GM19043 (cell line): ENCODE measurements around the gene RPL36.
"Not testable (repeated sequence)": the region's sequence is repeated elsewhere in the genome, so short reads cannot be mapped to it uniquely, and the experiment has no call there.

Experiments
- ATAC-seq: cut with Tn5 transposase; IDR thresholded peaks from one replicate; pipeline ENCODE4 v1.9.1; 2021; ENCODE audit warnings: low read depth; ENCODE audit not compliant: unreplicated experiment

Gene RPL36

DNA sequence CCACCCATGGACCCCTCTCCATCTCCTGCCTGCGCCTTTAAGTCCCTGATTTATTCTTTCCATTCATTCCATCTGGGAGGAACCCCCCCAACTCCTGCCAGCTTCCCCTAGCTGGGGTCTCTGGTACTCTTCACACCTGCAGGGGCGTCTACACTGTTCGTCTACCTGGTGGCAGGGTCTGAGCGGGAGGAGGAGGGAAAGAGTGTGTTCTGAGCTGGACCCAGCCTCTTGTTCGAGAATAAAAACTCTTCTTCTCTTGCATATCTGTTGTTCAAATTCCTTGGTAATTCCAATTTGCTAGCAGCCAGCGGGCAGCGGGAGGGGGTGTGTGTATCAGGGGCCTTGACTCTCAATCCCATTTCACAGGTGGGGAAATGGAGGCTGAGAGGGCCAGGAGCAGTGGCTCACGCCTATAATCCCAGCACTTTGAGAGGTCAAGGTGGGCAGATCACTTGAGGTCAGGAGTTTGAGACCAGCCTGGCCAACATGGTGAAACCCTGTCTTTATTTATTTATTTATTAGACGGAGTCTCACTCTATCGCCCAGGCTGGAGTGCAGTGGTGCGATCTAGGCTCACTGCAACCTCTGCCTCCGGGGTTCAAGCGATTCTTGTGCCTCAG is 1.7 kb upstream of the RPL36 start:
- ATAC-seq = not testable (repeated sequence)

DNA sequence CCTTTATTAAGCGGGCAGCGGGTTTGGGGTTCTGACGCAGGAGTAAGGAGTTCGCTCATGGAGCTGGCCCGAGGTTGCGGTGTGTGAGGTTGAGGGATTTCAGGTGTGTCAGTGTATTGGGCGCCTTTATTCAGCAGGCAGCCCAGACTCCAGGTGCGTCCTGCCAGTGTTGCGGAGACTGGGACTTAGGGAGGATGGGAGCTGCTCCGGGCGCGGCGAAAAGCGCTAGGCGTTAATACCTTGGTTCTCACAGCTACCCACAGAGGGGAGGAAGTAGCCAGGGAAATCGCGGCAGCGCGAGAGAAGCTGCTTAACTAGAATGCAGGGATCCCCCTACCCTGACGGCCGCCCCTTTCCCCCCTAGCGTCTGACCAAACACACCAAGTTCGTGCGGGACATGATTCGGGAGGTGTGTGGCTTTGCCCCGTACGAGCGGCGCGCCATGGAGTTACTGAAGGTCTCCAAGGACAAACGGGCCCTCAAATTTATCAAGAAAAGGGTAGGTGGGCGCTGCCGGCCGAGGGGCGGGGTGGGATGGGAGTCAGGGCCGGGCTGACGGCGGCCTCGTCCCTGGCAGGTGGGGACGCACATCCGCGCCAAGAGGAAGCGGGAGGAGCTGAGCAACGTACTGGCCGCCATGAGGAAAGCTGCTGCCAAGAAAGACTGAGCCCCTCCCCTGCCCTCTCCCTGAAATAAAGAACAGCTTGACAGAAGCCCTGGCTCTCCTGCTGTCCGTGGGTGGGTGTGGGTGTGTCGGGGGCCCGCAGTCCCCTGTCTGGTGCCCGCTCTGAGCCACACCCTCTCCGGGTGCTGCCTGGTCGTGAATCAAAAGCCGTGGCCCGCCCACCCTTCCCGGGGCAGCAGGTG is 1.1 kb downstream of the RPL36 start:
- no peak for ATAC-seq

DNA sequence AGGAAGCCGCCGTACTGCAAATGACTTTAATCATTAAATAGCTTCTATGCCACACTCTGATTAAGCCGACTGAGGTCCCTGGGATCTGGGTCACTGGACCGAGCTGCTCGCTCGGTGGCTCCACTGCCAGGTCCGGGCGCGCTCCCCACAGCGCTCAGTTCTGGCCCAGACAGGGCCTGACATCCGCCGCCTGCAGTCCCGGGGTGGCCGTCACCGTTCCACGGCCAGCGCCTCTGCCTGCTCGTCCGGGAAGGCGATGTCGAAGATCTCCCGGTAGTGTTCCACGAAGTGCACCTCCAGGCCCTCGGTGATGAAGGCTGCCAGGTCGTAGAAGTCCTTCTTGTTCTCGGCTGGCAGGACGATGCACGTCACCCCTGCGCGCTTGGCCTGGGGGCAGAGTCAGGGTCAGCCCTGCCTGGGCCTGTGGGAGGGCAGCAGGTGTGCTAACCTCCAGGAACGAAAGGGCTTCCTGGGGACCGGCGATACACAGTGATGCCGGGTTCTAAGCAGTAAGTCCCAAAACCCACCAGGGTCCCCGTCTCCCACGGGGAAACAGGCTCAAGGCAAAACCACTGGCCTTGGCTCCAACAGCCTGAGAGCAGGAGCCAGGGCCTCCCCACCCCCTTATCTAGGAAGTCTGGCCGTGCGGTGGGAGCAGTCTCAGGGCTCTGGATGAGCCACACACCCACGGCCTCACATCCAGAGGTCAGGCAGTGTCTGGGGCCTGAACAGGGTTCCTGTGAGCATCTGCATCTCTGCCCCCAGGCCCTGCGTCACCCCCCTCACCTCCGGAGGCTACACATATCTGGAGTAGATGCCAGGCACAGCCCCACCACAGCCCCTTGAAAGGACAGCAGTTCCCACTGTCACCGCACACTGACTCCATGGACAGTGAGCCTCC is 2.0 kb downstream of the RPL36 start:
- ATAC-seq = no peak

DNA sequence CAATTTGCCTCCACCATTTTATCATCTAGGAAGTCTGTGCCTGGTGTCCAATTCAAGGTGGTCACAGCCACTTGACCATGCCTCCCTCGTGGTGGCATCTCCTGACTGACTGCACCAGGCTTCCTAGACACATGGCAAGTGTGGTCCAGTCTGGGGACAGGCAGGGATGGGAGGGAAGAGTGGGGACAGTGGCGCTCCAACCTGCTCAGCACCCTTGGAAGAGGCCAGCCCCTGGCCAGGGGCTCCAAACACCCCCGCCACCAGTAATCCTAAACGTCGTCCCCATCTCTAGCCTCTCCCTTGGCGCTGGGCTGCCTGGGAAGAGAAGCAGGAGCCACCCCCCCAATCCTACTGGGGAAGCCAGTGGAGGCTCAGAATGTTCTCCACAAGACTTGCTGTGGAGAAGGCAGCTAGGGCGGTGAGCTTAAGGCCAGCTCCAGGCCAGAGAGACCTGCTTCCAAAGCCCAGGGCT is 2.7 kb downstream of the RPL36 start:
- no peak for ATAC-seq

DNA sequence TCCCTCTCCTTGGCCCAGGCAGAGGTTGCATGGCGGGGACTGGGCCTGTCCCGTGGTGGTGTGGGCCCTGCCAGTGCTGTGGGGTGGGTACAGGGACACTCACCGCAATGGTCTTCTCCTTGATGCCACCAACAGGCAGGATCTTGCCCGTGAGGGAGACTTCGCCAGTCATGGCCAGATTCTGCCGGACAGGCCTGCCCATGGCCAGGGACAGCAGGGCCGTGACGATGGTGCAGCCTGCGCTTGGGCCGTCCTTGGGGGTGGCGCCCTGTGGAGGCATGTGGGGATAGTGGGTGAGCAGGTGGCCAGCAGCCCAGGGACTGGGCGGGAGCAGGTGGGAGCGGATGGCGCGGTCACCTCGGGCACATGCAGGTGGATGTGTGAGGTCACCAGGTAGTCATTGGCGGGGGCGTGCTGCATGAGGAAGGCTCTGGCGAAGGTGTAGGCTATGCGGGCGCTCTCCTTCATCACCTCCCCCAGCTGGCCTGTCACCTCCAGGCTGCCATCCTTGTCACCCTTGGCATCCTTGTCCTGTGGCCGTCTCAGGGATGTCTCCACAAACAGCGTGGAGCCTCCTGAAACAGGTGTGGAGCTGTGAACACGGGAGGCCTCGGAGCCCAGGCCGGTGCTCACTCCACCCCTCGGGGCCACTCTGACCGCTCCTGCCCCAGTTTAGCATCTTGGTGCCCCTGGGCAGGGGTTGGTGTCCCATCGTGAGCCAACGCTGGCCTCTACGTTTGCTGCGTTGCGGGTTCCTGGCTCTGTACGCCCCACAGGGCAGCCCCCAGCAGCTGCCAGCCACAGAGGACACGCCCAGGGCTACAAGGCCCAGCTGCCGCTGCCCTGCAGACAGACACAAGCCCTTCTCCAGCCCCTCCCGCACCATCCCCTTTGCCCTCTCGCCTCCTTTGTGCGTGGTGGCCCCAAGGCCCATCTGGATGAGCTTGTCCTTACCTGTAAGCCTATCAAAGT is 3.4 kb downstream of the RPL36 start:
- ATAC-seq = no peak

DNA sequence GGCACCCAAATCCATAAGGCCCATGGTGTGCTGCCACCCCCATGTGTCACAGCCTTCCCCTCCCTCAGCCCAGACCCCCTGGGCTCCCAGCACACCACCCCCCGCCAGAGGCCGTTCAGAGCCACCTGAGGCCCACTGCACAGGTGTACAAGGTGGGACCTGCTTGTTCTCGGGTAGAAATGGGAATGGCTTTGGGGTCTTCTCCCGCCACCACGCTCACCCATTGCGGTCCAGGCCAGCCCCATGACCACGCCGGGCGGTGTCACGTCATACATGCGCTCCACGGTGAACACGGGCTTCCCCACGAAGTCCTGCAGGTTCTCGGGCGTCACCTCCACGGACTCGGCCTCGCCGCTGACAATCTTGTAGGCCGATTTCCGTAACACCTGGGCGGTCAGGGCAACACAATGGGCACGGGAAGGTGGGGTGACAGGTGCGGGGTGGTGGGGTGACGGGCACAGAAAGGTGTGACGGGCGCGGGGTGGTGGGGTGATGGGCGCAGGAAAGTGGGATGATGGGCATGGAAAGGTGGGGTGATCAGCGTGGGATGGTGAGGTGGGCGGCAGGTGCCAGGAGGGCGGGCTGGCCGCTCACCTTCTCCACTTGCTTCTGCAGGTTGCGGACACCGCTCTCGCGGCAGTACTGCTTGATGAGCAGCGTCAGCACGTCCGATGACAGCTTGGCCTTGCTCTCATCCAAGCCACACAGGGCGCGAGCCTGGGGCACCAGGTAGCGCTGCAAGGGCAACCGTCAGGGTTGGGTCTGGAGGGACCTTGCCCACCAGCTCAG is 4.3 kb downstream of the RPL36 start:
- ATAC-seq = no peak

DNA sequence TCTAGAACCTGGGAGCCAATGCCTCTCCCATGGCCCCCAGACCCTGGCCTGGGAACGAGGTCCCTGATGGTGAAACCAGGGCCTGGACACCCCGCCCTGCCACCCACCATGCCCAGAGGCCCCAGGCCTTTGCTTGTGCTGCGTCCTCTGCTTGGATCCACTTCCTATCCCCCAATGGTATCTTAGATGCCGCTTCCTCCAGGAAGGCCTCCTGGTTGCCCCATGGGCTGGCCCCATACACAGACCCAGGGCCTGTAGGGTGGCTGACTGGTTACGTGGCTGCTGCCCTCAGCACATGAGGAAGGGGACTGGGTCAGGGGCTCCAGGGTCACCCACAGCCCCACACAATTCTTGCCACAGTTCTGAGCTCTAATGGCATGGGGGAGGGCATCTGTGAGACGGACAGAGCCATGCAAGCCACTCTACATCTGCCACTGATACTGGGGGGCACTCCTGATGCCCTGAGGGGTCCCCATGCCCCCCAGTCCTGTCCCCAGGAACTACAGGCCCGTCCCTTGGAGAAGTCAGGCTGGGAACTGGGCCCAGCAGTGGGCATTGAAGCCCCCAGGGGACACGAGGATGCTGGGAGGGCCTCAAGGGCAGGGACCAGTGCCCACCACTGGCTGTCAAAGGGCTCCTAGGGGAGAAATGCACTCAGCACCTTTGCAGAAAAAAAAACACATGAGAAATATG is 5.0 kb downstream of the RPL36 start:
- no peak for ATAC-seq

DNA sequence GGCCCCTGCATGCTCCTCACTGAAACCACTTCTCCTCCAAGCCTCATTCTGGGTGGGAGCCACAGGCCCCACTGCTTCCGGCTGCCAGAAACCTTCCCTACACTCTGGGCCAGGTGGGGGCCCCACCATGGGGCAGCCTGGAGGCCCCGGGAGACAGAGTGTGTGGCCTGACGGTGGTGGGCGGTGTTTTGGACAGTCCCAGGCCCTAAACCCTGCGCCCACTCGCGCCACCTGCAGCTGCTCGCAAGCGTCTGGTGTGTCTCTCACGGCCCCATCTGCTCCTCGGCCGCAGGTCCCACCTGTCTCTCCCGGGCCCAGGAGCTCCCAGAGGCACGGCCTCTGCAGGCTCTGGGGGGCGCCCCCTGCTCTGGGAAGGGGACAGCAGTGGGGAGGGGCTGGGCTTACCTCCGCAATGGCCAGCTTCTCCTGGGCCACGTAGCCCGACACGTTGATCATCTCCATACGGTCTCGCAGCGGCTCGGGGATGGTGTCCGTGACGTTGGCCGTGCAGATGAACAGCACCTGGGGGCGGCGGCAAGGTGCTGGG is 5.6 kb downstream of the RPL36 start:
- ATAC-seq = no peak

DNA sequence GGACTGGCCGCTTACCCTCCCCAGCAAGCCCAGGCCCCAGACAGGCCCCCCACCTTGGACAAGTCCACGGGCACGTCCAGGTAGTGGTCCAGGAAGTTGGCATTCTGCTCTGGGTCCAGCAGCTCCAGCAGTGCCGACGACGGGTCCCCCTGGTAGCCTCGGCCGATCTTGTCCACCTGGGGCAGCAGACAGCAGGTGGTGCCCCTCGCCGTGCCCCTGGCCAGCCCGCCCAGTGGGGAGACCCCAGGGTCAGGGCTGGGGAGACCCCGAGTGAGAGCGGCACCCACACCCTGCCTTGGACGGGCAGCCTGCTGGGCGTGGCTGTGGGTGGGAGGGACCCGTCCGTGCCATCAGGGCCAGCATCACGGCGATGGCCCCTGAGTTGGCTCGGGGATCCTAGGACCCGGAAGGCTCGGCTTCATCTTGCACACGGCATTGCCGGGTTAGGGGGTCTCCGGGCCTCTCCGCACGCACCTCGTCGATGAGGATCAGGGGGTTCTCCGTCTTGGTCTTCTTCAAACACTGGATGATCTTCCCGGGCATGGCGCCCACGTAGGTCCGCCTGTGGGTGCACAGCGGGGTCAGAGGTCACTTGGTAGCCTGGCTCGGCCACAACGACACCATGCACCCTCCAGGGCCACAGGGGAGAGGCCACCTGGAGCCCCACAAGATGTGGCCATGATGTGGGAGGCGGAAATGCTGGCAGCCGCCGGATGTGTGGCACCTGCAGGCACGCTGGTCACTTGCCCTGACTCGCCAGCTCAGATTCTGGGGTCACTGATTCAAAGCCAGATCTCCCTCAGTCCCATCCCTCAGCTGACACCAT is 6.3 kb downstream of the RPL36 start:
- ATAC-seq = no peak

DNA sequence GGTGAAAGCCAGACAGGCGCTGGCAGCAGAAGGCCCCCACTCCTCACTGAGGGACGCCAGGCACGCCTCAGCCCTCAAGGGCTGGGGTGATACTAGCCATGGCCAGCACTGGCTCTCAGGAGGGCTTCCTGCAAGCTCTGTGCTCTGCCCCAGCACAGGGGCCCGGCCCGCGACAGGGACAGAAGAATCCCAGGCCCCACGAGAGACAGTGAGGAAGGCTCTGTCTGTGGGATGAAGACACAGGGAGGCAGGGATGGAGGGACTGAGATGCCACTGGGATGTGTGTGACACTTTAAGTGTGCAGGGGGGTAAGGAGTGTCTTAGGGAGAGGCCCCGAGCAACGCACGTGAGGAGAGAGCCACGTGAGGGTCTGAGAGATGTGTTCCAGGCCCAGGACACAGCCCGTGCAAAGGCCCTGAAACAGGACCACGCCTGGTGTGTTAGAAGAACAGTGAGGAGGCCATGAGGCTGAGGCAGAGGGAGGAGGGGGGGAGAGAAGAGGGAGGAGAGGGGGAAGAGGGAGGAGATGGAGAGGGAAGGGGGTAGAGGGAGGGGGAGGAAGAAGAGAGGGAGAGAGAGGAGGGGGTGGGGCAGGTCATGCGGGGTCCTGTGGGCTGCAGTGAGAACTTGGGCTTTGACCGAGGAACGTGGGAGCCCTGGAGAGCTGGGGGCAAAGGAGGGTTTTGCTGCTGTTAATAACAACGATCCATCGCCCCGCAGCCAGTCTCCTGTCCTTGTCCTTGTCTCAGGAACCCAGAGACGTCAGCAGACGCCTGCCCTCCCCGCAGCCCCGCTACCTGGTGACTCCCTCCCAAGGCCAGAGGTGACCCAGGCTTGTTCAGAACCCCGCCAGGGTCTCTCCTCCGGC is 7.2 kb downstream of the RPL36 start:
- ATAC-seq = no peak

DNA sequence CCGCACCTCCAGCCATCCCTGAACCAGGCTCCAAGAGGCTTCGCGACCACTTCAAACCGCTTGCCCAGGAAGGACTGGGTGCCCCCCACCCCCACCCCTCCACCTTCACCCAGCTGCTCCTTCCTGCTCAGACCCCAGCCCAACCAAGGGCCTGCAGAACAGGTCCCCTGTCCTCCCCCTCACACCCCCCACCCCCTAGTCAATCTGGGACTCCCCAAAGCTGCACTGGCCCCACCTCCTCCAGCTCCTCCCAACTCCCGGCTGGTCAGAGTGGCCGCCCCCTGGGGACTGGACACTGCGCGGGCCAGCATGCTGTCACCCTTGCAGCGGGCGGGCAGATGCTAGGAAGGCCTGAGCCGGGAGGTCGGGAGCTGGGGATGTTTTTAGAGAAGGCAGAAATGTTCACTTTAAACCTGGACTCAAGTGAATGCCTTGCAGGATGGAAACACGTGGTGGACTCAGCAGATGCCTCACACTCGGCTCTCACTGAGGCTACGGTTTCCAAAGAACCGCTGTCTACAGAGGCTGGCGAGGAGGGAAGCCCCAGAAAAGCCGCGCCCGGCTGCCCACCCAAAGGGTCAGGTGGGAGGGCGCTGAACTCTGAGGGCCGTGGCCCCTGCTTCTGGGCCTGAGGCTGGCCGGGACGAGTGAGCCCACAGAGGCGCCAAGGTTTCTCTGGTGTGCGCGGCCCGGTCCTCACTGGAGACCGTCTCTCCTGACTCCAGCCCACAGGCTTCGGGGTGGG is 8.0 kb downstream of the RPL36 start:
- no peak for ATAC-seq

DNA sequence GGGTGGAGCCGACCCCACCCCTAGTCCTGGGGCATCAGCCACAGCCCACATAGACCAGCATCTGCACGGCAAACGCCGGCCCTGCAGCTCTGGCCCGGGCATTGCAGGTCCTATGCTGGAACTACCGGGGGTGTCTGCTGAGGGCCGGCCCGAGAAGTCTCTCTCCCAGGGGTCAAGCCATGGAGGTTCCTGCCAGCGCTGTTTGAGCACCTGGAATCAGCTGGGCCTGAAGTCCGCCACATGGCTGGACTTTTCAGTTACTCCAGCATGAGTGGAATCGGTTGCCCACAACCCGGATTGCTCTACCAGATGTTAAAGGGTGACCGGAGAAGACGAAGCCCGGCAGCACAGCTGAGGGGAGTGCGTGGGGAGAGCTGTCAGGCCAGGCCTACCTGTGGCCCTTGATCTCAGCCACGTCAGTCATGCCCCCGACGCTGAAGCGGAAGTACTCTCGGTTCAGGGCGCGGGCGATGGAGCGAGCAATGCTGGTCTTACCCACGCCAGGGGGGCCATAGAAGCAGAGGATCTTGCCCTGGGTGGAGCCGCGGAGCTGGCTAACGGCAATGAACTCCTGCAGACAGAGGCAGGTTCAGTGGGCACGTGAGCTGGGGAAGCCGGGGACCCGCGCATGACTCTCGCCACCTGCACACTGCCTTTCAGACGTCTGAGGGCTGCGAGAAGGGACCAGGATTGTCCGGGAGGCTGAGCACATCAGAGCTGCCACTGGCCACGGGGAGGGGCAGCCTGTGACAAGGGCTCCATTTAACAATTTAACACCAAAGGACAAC is 8.7 kb downstream of the RPL36 start:
- no peak for ATAC-seq

DNA sequence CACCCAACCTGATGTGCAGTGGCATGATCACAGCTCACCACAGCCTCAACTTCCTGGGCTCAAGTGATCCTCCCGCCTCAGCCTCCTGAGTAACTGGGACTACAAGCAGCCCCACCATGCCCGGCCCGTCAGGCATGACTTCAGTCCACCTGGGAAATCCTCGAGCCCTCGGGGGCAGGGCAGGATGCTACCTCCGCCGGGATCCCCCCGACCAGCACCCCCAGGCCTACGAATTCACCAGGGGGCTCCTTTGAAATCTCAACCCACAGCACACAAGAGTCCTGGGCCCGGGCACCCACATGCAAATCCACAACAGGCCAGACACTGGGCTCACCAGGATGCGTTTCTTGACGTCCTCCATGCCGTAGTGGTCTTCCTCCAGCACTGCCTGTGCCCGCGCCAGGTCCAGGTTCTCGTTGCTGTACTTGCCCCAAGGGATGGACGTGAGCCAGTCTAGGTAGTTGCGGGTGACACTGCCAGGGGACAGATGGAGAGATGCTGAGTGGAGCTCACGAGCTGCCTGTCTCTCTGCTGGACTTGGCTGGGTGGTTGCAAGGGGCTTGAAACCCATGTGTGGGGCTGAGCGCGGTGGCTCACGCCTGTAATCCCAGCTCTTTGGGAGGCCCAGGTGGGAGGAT is 10.5 kb downstream of the RPL36 start:
- no peak for ATAC-seq

DNA sequence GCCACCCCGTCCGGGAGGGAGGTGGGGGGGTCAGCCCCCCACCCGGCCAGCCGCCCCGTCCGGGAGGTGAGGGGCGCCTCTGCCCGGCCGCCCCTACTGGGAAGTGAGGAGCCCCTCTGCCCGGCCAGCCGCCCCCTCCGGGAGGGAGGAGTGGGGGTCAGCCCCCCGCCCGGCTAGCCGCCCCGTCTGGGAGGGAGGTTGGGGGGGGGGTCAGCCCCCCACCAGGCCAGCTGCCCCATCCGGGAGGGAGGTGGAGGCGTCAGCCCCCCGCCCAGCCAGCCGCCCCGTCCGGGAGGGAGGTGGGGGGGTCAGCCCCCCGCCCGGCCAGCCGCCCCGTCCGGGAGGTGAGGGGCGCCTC is 11.9 kb downstream of the RPL36 start:
- ATAC-seq = not testable (repeated sequence)
